Osteocyte (in vitro differentiated cells): Measurements from ENCODE around the gene GRIK2. TPM values are rescaled to one million over a fixed set of nuclear protein-coding genes. Genes with fewer than 3 reads are reported as not detected.

Experiments
- DNase-seq: peaks from one replicate; pipeline ENCODE4 v3.0.0; 2021; ENCODE audit warnings: mixed read lengths; ENCODE audit not compliant: unreplicated experiment; ENCODE audit errors: extremely low spot score
- H3K27ac Mint-ChIP-seq: one replicate; pipeline ENCODE4 v1.8.0; 2021; ENCODE audit warnings: mild to moderate bottlenecking, mixed read lengths; ENCODE audit not compliant: unreplicated experiment
- H3K27me3 Mint-ChIP-seq: one replicate; pipeline ENCODE4 v1.8.0; 2021; ENCODE audit warnings: mixed read lengths; ENCODE audit not compliant: unreplicated experiment
- H3K36me3 Mint-ChIP-seq: one replicate; pipeline ENCODE4 v1.8.0; 2021; ENCODE audit warnings: mixed read lengths; ENCODE audit not compliant: unreplicated experiment
- H3K4me1 Mint-ChIP-seq: one replicate; pipeline ENCODE4 v1.8.0; 2021; ENCODE audit warnings: mixed read lengths; ENCODE audit not compliant: unreplicated experiment
- H3K4me3 Mint-ChIP-seq: one replicate; pipeline ENCODE4 v1.8.0; 2021; ENCODE audit warnings: mild to moderate bottlenecking, moderate library complexity, mixed read lengths; ENCODE audit not compliant: unreplicated experiment
- H3K9me3 Mint-ChIP-seq: one replicate; pipeline ENCODE4 v1.8.0; 2021; ENCODE audit warnings: mixed read lengths; ENCODE audit not compliant: unreplicated experiment
- total RNA-seq: library from RNA; stranded (reverse); gene quantifications from 2 replicates; pipeline ENCODE4 v1.2.1, GENCODE V29; 2021
- TF ChIP-seq, protein P1 (sequence below): fragments of 200-600 bp; sonication (generic); IDR thresholded peaks from 2 replicates; pipeline ENCODE4 v1.5.0; 2021; ENCODE audit warnings: antibody characterized with exemption, mild to moderate bottlenecking, moderate library complexity

The GRIK2 gene
- total RNA-seq, 1 donor from 2014 or later, result 7.1 TPM

DNA sequence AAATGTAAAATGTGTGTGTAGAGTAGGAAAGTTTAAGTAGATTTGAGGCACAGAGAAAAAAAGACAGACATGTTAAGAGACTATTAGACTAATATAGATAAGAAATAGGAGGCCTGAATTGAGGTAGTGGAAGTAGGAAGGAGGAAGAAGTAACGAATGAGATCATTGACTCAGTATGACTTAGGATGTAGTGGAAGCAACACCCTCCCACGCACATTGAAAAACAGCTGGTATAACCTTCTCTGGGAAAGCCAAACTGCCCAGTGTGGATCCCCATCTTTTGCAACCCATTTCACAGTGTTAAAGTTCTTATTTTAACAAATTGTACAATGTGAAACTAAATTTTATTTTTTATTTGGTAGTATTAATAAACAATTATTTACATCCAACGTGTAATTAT, 89.1 kb downstream of the GRIK2 start:
- TF ChIP-seq, protein P1, sequence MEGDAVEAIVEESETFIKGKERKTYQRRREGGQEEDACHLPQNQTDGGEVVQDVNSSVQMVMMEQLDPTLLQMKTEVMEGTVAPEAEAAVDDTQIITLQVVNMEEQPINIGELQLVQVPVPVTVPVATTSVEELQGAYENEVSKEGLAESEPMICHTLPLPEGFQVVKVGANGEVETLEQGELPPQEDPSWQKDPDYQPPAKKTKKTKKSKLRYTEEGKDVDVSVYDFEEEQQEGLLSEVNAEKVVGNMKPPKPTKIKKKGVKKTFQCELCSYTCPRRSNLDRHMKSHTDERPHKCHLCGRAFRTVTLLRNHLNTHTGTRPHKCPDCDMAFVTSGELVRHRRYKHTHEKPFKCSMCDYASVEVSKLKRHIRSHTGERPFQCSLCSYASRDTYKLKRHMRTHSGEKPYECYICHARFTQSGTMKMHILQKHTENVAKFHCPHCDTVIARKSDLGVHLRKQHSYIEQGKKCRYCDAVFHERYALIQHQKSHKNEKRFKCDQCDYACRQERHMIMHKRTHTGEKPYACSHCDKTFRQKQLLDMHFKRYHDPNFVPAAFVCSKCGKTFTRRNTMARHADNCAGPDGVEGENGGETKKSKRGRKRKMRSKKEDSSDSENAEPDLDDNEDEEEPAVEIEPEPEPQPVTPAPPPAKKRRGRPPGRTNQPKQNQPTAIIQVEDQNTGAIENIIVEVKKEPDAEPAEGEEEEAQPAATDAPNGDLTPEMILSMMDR, result no peak
- Mint-ChIP-seq H3K9me3 (no peaks in the 10 kb centered on the region), H3K36me3 (no peaks in the 10 kb centered on the region), H3K27me3 (no peaks in the 10 kb centered on the region), H3K4me3 (no peak overlapping the region), H3K4me1 (no peaks in the 10 kb centered on the region), H3K27ac (no peak overlapping the region)
- no peak for DNase-seq

DNA sequence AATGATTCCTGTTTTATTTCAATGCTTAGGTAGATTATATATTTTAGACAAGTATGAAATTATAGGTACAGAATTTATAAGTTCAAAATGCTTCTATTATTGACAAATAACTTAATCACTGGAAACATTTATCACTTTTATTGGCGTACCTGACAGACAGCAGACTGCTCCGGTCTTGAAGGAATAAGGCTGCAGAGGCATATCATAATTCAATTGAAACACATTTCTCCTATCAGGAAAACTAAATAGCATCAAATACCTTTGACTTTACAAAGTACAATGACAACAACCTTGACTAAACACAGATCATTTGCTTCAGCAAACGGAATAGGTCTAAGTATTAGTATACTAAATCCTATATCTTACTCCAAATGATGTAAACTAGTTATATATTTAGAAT, 91.3 kb downstream of the GRIK2 start:
- no peak for DNase-seq
- no peak overlapping the region for H3K4me3 Mint-ChIP-seq
- H3K36me3 Mint-ChIP-seq, result no peaks in the 10 kb centered on the region
- H3K27me3 Mint-ChIP-seq, result no peaks in the 10 kb centered on the region
- no peak overlapping the region for H3K27ac Mint-ChIP-seq
- TF ChIP-seq, protein P1, result no peak
- no peaks in the 10 kb centered on the region for H3K9me3 Mint-ChIP-seq
- H3K4me1 Mint-ChIP-seq, result peaks cover 4% of the 10 kb centered on the region

DNA sequence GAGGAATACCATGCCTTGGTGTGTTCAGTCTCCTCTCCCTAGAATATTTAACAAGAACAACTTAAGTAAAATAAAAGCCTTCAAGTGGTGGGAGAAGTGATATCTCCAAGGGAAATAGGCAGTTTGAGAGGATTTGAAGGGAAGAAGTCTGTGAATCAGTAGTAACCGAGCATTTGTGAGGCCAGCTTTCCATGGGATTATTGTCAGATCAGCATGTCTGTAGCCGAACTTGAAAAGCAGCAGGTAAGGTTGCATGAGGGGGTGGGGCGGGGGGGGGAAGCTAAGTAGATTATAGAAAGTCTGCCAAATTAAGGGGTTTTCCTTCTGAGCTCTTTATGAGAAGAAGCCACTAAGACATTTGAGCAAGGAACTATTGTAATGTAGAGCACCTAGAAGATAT, 92.6 kb downstream of the GRIK2 start:
- no peaks in the 10 kb centered on the region for H3K36me3 Mint-ChIP-seq
- no peaks in the 10 kb centered on the region for H3K9me3 Mint-ChIP-seq
- TF ChIP-seq, protein P1, result no peak
- H3K27ac Mint-ChIP-seq, result no peak overlapping the region
- H3K27me3 Mint-ChIP-seq, result no peaks in the 10 kb centered on the region
- H3K4me3 Mint-ChIP-seq, result no peak overlapping the region
- H3K4me1 Mint-ChIP-seq, result peaks cover 4% of the 10 kb centered on the region
- DNase-seq, result no peak

DNA sequence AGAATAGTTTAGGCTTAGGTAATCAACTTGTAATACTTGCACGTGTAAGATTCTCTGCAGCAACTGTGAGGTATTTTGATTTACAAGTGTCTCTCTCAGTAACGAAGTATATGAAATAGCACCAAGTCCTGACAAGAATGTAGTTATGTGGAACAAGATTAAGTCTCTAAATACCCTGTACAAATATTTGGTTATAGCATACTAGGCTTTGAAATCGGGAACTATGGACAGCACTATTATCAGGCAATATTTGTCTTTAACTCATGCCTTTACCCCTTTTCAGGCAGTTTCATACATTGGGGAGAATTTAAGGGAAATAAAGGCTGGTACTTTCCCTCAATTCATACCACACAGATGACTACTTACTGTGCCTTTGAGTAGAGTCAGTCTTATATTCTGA, 93.2 kb downstream of the GRIK2 start:
- H3K27me3 Mint-ChIP-seq, result no peaks in the 10 kb centered on the region
- H3K36me3 Mint-ChIP-seq, result no peaks in the 10 kb centered on the region

DNA sequence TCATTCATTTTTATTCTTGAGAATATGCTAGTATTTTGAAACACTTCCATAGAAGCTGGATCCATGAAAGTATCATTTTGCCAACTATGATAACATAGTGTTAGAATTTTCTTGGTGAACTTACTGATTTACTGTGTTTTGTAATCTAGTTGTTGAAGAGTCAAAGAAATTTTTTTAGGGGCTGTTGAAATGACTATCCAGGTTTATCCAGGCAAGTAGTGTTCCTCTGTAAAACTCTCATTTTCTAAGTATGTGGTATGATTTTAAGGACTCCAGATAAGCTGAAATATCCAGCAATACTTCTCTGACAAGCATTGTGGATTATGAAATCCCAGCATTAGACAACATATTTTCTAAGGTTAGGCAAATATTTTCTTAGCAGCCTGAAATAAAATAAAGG, 95.9 kb downstream of the GRIK2 start:
- H3K27me3 Mint-ChIP-seq, result no peaks in the 10 kb centered on the region
- no peak for DNase-seq

More for the DNA sequence above, 93.2 kb downstream of the GRIK2 start:
- Mint-ChIP-seq H3K4me3 (no peak overlapping the region), H3K9me3 (no peaks in the 10 kb centered on the region), H3K4me1 (peaks cover 4% of the 10 kb centered on the region), H3K27ac (no peak overlapping the region)
- no peak for DNase-seq
- TF ChIP-seq, protein P1, result no peak

More for the DNA sequence above, 95.9 kb downstream of the GRIK2 start:
- H3K4me1 Mint-ChIP-seq, result peaks cover 4% of the 10 kb centered on the region
- TF ChIP-seq, protein P1, result no peak
- no peak overlapping the region for H3K4me3 Mint-ChIP-seq
- no peaks in the 10 kb centered on the region for H3K9me3 Mint-ChIP-seq
- H3K27ac Mint-ChIP-seq, result no peak overlapping the region
- H3K36me3 Mint-ChIP-seq, result no peaks in the 10 kb centered on the region
